ENCODE data around the gene BUB1B.

DNA sequence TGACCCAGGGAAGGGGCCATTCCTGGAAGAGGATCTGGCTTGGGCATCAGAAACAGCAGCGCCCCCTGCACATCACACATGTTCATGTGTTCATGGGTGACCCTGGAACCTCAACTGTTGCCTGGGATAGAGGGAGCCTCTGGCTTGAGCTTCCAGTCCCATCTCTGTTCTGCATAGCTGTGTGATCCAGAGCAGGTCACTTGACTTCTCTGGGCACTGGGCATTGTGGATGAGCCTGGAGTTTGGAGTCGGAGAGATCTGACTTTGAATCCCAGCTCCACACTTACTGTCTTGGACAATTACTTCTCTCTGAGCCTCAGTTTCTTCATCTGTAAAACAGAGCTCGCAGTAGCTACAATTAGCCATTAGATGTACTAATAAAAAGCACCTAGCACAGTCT, 93.6 kb downstream of the BUB1B start:
- TF ChIP-seq, protein P1, sequence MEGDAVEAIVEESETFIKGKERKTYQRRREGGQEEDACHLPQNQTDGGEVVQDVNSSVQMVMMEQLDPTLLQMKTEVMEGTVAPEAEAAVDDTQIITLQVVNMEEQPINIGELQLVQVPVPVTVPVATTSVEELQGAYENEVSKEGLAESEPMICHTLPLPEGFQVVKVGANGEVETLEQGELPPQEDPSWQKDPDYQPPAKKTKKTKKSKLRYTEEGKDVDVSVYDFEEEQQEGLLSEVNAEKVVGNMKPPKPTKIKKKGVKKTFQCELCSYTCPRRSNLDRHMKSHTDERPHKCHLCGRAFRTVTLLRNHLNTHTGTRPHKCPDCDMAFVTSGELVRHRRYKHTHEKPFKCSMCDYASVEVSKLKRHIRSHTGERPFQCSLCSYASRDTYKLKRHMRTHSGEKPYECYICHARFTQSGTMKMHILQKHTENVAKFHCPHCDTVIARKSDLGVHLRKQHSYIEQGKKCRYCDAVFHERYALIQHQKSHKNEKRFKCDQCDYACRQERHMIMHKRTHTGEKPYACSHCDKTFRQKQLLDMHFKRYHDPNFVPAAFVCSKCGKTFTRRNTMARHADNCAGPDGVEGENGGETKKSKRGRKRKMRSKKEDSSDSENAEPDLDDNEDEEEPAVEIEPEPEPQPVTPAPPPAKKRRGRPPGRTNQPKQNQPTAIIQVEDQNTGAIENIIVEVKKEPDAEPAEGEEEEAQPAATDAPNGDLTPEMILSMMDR (conservative IDR thresholded peaks at IDR 0.05 in 1 of 2, IDR thresholded peaks at IDR 0.05 in 1 of 2; ENCODE audit: extremely low read depth in 1 of 2, insufficient read depth in 1 of 2, low read depth in 1 of 2, low read length in 2 of 2) = no peak
- no peak for TF ChIP-seq EZH2 (IDR thresholded peaks at IDR 0.05; ENCODE audit: borderline replicate concordance, low read length)

Data from mammary epithelial cell (primary cell).